Right lobe of liver (tissue), 6 donors: ENCODE measurements around the gene LZIC. TPM values are rescaled to one million over a fixed set of nuclear protein-coding genes. Genes with fewer than 3 reads are reported as not detected.
"Not testable (repeated sequence)": the region's sequence is repeated elsewhere in the genome, so short reads cannot be mapped to it uniquely, and the experiment has no call there.

Experiments used
- ATAC-seq, 4 donors: fragments of 200-7000 bp; cut with Tn5 transposase; one replicate each; pipeline ENCODE4 v1.9.1; 2020; ENCODE audit warnings: mild to moderate bottlenecking in 4 of 4, moderate library complexity in 4 of 4
- DNase-seq, 3 donors: peaks; one replicate each; pipeline ENCODE4 v3.0.0-alpha.2; 2020
- H3K27ac ChIP-seq, 3 donors: fragments of 200-600 bp; one replicate each; pipeline ENCODE4 v1.8.0; 2022
- H3K27me3 ChIP-seq, 2 donors: fragments of 200-600 bp; one replicate each; pipeline ENCODE4 v1.8.0; 2022
- H3K36me3 ChIP-seq, 4 donors: fragments of 200-600 bp; sonication (generic) in 1 of 4; one replicate each; pipeline versions ENCODE4 v1.5.1 to v1.8.0; 2017 to 2022; ENCODE audit warnings: control low read depth in 1 of 4
- H3K4me1 ChIP-seq, 4 donors: fragments of 200-600 bp; sonication (generic) in 1 of 4; one replicate each; pipeline versions ENCODE4 v1.5.1 to v1.8.0; 2017 to 2022; ENCODE audit warnings: control low read depth in 1 of 4
- H3K4me3 ChIP-seq, 3 donors: fragments of 200-600 bp; one replicate each; pipeline ENCODE4 v1.8.0; 2022
- H3K9me3 ChIP-seq, 4 donors: fragments of 200-600 bp; sonication (generic) in 1 of 4; one replicate each; pipeline versions ENCODE4 v1.5.1 to v1.8.0; 2017 to 2022; ENCODE audit warnings: control low read depth in 1 of 4
- POLR2A ChIP-seq: fragments of 450-650 bp; IDR thresholded peaks from one replicate; pipeline ENCODE4 v1.6.1; 2017; ENCODE audit warnings: antibody characterized with exemption, mild to moderate bottlenecking
- WGBS: methylation state at CpG from one replicate; pipeline ENCODE4 v1.1.6; 2018; ENCODE audit warnings: low coverage, low lambda C conversion rate; ENCODE audit not compliant: insufficient coverage; ENCODE audit errors: missing lambda C conversion rate; 5-methylcytosine and 5-hydroxymethylcytosine counted together
- intact Hi-C, 2 donors: fragments of 100-400 bp; cut with DNase I; formaldehyde crosslinking; loops; one replicate each; pipeline versions ENCODE4 v1.11.2 to v1.14.1; 2022
- total RNA-seq, 6 experiments: library from RNA; depleted of rRNA in 2 of 6; stranded (reverse); fragments of >200 nt in 2 of 6; fragmentation: NEBNext Ultra II Directional in 3 of 6; extraction: Animal tissue kit (Norgen Biotek cat#: 25700) in 3 of 6; gene quantifications; one replicate each; pipeline versions ENCODE4 v1.1.0 to v1.2.4, GENCODE V29; 2016 to 2023
- TF ChIP-seq, protein P1 (sequence below), 4 donors: fragments of 200-600 bp in 3 of 4; fragments of 450-650 bp in 1 of 4; IDR thresholded peaks; one replicate each; pipeline versions ENCODE4 v1.5.1 to v1.8.0; 2016 to 2022; ENCODE audit warnings: antibody characterized with exemption in 4 of 4, mild to moderate bottlenecking in 2 of 4
- donor health status: DM: no; HTN: yes; CAD: no.
- donor health status: DM: no; HTN: no; CAD: no.
- donor health status: DM: no; HTN: no; CAD: no.
- donor health status: DM: no; HTN: yes; CAD: no.
- donor health status: DM: no; HTN: yes; CAD: no.

LZIC gene
- total RNA-seq, 6 experiments from 2014 or later = 10.6 to 18.5 (median 15.9) TPM

DNA sequence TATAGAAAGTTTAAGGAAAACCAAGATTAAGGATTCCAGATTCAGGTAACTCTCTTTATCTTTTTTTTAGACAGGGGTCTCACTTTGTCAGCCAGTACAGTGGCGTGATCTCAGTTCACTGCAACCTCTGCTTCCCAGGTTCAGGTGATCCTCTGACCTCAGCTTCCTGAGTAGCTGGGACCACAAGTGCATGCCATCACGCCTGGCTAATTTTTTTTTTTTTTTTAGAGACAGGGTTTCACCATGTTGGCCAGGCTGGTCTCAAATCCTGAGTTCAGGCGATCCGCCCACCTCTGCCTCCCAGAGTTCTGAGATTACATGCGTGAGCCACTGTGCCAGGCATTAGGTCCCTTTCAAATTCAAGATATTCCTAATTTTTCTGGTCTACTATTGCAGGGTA, 15.9 kb downstream of the LZIC start:
- Histone ChIP-seq H3K4me3 (no peak overlapping the region), H3K27ac (no peak overlapping the region), H3K9me3 (no peaks in the 10 kb centered on the region), H3K27me3 (no peaks in the 10 kb centered on the region), H3K36me3 (peaks cover 0 to 13% (median 3%) of the 10 kb centered on the region in 4 donors), H3K4me1 (no peaks in the 10 kb centered on the region)
- no peak for DNase-seq
- WGBS = 78% methylated on average over 5 of the region's 5 CpGs
- ATAC-seq = no peak
- intact Hi-C loops = no loop called here
- no peak for TF ChIP-seq POLR2A
- TF ChIP-seq, protein P1, sequence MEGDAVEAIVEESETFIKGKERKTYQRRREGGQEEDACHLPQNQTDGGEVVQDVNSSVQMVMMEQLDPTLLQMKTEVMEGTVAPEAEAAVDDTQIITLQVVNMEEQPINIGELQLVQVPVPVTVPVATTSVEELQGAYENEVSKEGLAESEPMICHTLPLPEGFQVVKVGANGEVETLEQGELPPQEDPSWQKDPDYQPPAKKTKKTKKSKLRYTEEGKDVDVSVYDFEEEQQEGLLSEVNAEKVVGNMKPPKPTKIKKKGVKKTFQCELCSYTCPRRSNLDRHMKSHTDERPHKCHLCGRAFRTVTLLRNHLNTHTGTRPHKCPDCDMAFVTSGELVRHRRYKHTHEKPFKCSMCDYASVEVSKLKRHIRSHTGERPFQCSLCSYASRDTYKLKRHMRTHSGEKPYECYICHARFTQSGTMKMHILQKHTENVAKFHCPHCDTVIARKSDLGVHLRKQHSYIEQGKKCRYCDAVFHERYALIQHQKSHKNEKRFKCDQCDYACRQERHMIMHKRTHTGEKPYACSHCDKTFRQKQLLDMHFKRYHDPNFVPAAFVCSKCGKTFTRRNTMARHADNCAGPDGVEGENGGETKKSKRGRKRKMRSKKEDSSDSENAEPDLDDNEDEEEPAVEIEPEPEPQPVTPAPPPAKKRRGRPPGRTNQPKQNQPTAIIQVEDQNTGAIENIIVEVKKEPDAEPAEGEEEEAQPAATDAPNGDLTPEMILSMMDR (IDR thresholded peaks at IDR 0.05) = no peak

GRCh38 chr1:9922342-9922741, 20.8 kb downstream of the LZIC start:
- intact Hi-C loops = no loop called here
- Histone ChIP-seq H3K27me3 (no peaks in the 10 kb centered on the region), H3K9me3 (no peaks in the 10 kb centered on the region), H3K4me3 (no peak overlapping the region), H3K36me3 (no peaks in the 10 kb centered on the region), H3K27ac (no peak overlapping the region), H3K4me1 (no peaks in the 10 kb centered on the region)
- no peak for TF ChIP-seq POLR2A
- TF ChIP-seq, protein P1 (IDR thresholded peaks at IDR 0.05) = no peak
- ATAC-seq (no peak), DNase-seq (no peak)
- 81% methylated on average over 5 of the region's 5 CpGs for WGBS

GRCh38 chr1:9920606-9921005, 22.6 kb downstream of the LZIC start:
- H3K27me3 ChIP-seq = no peaks in the 10 kb centered on the region
- H3K4me1 ChIP-seq = no peaks in the 10 kb centered on the region
- 92% methylated on average over 5 of the region's 5 CpGs for WGBS
- no peaks in the 10 kb centered on the region for H3K36me3 ChIP-seq
- H3K27ac ChIP-seq = no peak overlapping the region
- no peak overlapping the region for H3K4me3 ChIP-seq
- intact Hi-C loops = no loop called here
- TF ChIP-seq, protein P1 (IDR thresholded peaks at IDR 0.05) = no peak
- no peak for TF ChIP-seq POLR2A
- DNase-seq = no peak
- no peaks in the 10 kb centered on the region for H3K9me3 ChIP-seq
- no peak for ATAC-seq

- Histone ChIP-seq H3K4me3 (no peak overlapping the region), H3K9me3 (no peaks in the 10 kb centered on the region), H3K27ac (no peak overlapping the region), H3K27me3 (no peaks in the 10 kb centered on the region), H3K36me3 (no peaks in the 10 kb centered on the region), H3K4me1 (peaks cover 0 to 4% (median 0%) of the 10 kb centered on the region in 4 donors)
- intact Hi-C loops = no loop called here
- ATAC-seq = no peak
- TF ChIP-seq, protein P1 (IDR thresholded peaks at IDR 0.05) = no peak
- TF ChIP-seq POLR2A = no peak
- 82% methylated on average over 1 of the region's 1 CpG for WGBS
- no peak for DNase-seq
These were observed 25.3 kb downstream of the LZIC start for GRCh38 chr1:9917901-9918300.

DNA sequence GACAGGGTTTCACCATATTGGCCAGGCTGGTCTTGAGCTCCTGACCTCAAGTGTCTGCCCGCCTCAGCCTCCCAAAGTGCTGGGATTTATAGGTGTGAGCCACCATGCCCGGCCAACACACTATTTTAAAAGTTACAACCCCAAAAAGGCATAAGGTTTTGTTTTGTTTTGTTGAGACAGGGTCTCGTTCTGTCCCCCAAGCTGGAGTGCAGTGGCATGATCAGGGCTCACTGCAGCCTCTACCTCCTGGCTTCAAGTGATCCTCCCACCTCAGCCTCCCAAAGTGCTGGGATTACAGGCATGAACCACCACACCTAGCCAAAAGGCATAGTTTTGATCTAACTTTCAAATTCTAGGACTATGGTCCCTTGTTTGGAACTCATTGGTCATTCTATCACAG, 25.7 kb downstream of the LZIC start:
- H3K4me1 ChIP-seq, H3K27me3 ChIP-seq, DNase-seq, H3K9me3 ChIP-seq, H3K4me3 ChIP-seq, H3K36me3 ChIP-seq, intact Hi-C loops, ATAC-seq, H3K27ac ChIP-seq: not testable (repeated sequence)
- WGBS = 84% methylated on average over 3 of the region's 3 CpGs
